ENCODE results near the gene CCDC178. TPM values are rescaled to one million over a fixed set of nuclear protein-coding genes. Genes with fewer than 3 reads are reported as not detected.
"Not testable (repeated sequence)": the region's sequence is repeated elsewhere in the genome, so short reads cannot be mapped to it uniquely, and the experiment has no call there.

Gene CCDC178
- total RNA-seq, 1 experiment from 2014 or later, result not detected

DNA sequence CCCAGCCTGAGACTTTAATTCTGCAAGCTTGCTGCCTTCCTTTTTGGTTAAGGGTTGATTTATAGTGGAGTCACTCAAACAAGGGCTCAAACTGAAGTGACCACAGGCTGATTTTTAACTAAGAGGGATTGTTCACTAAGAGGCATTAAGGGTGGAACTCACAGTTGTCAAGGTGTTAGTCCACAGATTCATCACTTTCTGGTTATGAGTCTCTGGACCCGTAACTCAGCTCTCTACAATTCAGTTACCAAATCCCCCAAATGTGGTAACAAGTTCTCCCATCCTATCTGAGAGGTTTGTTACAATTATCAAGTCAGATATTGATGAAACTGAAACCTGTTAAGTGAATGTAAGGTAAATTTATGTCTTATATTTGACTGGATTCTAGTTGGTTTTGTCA lies 481.8 kb downstream of the CCDC178 start:
- TF ChIP-seq EZH2 (IDR thresholded peaks at IDR 0.05; ENCODE audit: low read depth), result no peak
- TF ChIP-seq, protein P1, sequence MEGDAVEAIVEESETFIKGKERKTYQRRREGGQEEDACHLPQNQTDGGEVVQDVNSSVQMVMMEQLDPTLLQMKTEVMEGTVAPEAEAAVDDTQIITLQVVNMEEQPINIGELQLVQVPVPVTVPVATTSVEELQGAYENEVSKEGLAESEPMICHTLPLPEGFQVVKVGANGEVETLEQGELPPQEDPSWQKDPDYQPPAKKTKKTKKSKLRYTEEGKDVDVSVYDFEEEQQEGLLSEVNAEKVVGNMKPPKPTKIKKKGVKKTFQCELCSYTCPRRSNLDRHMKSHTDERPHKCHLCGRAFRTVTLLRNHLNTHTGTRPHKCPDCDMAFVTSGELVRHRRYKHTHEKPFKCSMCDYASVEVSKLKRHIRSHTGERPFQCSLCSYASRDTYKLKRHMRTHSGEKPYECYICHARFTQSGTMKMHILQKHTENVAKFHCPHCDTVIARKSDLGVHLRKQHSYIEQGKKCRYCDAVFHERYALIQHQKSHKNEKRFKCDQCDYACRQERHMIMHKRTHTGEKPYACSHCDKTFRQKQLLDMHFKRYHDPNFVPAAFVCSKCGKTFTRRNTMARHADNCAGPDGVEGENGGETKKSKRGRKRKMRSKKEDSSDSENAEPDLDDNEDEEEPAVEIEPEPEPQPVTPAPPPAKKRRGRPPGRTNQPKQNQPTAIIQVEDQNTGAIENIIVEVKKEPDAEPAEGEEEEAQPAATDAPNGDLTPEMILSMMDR (conservative IDR thresholded peaks at IDR 0.05), result no peak
- Histone ChIP-seq H3K36me3 (ENCODE audit: low read depth) (no peaks in the 10 kb centered on the region), H3K9me3 (ENCODE audit: insufficient read depth, low read depth) (no peaks in the 10 kb centered on the region), H3F3A (ENCODE audit: insufficient read depth, low read depth) (no peaks in the 10 kb centered on the region), H3K4me1 (replicated peaks; ENCODE audit: insufficient read depth) (no peaks in the 10 kb centered on the region), H3K27ac (no peak overlapping the region), H3K79me2 (ENCODE audit: low read depth) (no peaks in the 10 kb centered on the region), H4K20me1 (ENCODE audit: insufficient read depth) (no peaks in the 10 kb centered on the region), H3K4me3 (no peak overlapping the region), H3K27me3 (ENCODE audit: insufficient read depth, low read depth) (no peaks in the 10 kb centered on the region), H2AFZ (no peak overlapping the region), H3K4me2 (no peak overlapping the region), H3K9me2 (ENCODE audit: insufficient read depth) (no peaks in the 10 kb centered on the region)
- no peak for DNase-seq
- POLR2A ChIA-PET (ENCODE audit: unreplicated experiment), result no interaction called here
- intact Hi-C loops (cut with micrococcal nuclease; ENCODE audit: unreplicated experiment), result no loop called here
- BruUV-seq (replicated peaks), result no TSS peak
- CTCF ChIA-PET, result no interaction called here

DNA sequence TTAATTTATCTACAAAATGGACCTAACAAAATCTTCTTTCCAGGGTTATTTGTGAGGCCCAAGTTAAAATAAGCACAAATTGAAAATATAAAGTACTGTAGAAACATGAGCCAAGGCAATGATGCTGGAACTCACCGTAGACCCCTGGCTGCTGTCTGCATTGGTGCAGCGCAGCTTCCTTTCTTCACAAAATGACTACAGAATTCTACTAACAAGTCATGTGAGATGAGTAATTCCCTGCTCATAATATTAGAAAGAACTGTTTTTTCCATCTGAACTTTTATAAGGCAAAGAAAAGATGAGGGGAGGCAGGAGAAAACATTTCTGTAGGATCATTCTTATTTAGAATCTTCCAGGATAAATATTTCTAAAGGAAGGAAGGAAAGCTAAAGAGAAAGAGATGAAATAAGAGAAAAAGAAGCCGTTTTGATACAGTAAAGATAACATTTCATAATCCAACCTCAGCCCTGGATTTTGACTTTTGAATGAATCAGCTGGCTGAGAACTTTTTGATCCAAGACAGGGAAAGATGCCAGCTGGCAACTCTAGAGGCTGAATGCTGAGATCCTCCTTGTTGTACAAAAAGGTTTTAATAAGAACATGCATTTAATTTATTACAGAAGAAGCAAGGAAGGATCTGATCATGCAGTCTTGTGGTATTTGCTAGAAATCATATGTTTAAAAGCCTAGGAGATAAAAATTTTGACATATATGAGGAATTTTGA lies 483.8 kb downstream of the CCDC178 start:
- Histone ChIP-seq H3K9me2 (ENCODE audit: insufficient read depth) (no peaks in the 10 kb centered on the region), H3K27ac (no peak overlapping the region), H3K27me3 (ENCODE audit: insufficient read depth, low read depth) (no peaks in the 10 kb centered on the region), H3F3A (ENCODE audit: insufficient read depth, low read depth) (no peaks in the 10 kb centered on the region), H3K79me2 (ENCODE audit: low read depth) (no peaks in the 10 kb centered on the region), H3K4me1 (replicated peaks; ENCODE audit: insufficient read depth) (no peaks in the 10 kb centered on the region), H3K36me3 (ENCODE audit: low read depth) (no peaks in the 10 kb centered on the region), H3K9me3 (ENCODE audit: insufficient read depth, low read depth) (no peaks in the 10 kb centered on the region), H3K4me2 (no peak overlapping the region), H2AFZ (no peak overlapping the region), H4K20me1 (ENCODE audit: insufficient read depth) (no peaks in the 10 kb centered on the region), H3K4me3 (no peak overlapping the region)
- no peak for DNase-seq
- ChIA-PET POLR2A (ENCODE audit: unreplicated experiment) (no interaction called here), CTCF (no interaction called here)
- intact Hi-C loops (cut with micrococcal nuclease; ENCODE audit: unreplicated experiment), result no loop called here
- TF ChIP-seq, protein P1 (conservative IDR thresholded peaks at IDR 0.05), result no peak
- TF ChIP-seq EZH2 (IDR thresholded peaks at IDR 0.05; ENCODE audit: low read depth), result no peak
- no TSS peak for BruUV-seq (replicated peaks)

DNA sequence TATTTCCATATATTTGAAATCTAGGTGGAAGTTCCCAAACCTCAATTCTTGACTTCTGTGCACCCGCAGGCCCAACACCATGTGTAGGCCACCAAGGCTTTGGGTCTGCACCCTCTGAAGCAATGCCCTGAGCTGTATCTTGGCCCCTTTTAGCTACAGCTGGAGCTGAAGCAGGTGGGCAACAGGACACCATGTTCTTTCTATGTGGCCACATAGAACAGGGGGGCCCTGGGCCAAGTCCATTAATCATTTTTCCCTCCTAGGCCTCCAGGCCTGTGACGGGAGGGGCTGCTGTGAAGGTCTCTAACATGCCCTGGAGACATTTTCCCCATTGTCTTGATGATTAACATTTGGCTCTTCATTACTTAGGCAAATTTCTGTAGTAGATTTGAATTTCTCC lies 488.2 kb downstream of the CCDC178 start:
- H2AFZ ChIP-seq; H3K9me2 ChIP-seq (ENCODE audit: insufficient read depth); CTCF ChIA-PET; H3K4me3 ChIP-seq; H3F3A ChIP-seq (ENCODE audit: insufficient read depth, low read depth); BruUV-seq (replicated peaks); H3K27me3 ChIP-seq (ENCODE audit: insufficient read depth, low read depth); H3K9me3 ChIP-seq (ENCODE audit: insufficient read depth, low read depth); H4K20me1 ChIP-seq (ENCODE audit: insufficient read depth); H3K4me1 ChIP-seq (replicated peaks; ENCODE audit: insufficient read depth); POLR2A ChIA-PET (ENCODE audit: unreplicated experiment); DNase-seq; H3K4me2 ChIP-seq; H3K36me3 ChIP-seq (ENCODE audit: low read depth); intact Hi-C loops (cut with micrococcal nuclease; ENCODE audit: unreplicated experiment); H3K27ac ChIP-seq; H3K79me2 ChIP-seq (ENCODE audit: low read depth): not testable (repeated sequence)

DNA sequence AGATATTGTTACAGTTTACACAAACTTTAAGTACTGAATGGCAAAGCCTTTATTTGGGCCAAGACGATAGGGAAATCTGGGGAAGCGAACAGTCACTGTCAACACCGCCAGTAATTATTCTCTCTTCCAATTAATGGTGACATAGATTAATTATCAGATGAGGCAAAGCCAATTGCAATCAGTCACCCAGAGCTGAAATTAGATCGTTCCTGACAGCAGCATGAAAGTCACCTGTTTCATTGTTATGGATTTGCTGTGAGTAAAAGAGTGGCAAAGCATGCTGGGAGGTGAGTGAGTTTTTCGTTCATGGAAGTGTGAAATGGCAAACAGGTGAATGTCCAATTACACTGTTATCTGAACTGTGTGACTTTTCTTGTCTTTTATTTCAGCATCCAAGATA lies 502.9 kb downstream of the CCDC178 start:
- no peak overlapping the region for H3K27ac ChIP-seq
- H3K4me2 ChIP-seq, result no peak overlapping the region
- no peaks in the 10 kb centered on the region for H3F3A ChIP-seq (ENCODE audit: insufficient read depth, low read depth)
- no peaks in the 10 kb centered on the region for H3K4me1 ChIP-seq (replicated peaks; ENCODE audit: insufficient read depth)
- H3K36me3 ChIP-seq (ENCODE audit: low read depth), result no peaks in the 10 kb centered on the region
- TF ChIP-seq EZH2 (IDR thresholded peaks at IDR 0.05; ENCODE audit: low read depth), result no peak
- ChIA-PET POLR2A (ENCODE audit: unreplicated experiment) (no interaction called here), CTCF (no interaction called here)
- H3K79me2 ChIP-seq (ENCODE audit: low read depth), result no peaks in the 10 kb centered on the region
- H3K4me3 ChIP-seq, result no peak overlapping the region
- intact Hi-C loops (cut with micrococcal nuclease; ENCODE audit: unreplicated experiment), result no loop called here
- DNase-seq, result no peak
- H4K20me1 ChIP-seq (ENCODE audit: insufficient read depth), result no peaks in the 10 kb centered on the region
- no peaks in the 10 kb centered on the region for H3K27me3 ChIP-seq (ENCODE audit: insufficient read depth, low read depth)
- no peaks in the 10 kb centered on the region for H3K9me2 ChIP-seq (ENCODE audit: insufficient read depth)
- no peaks in the 10 kb centered on the region for H3K9me3 ChIP-seq (ENCODE audit: insufficient read depth, low read depth)
- no peak overlapping the region for H2AFZ ChIP-seq
- no TSS peak for BruUV-seq (replicated peaks)

Data from PC-9 (cell line).